CD14-positive monocyte (primary cell): ENCODE data around the gene ASCC1. TPM values are rescaled to one million over a fixed set of nuclear protein-coding genes. Genes with fewer than 3 reads are reported as not detected.

Experiments used
- DNase-seq, 3 donors: peaks; one replicate each; pipeline ENCODE4 v3.0.0-alpha.2; 2011 to 2022
- H2AFZ ChIP-seq: 2 replicates; pipeline ENCODE4 v1.6.0; 2012; ENCODE audit warnings: mild to moderate bottlenecking, low read depth, low read length, inconsistent platforms; ENCODE audit not compliant: insufficient read depth, poor library complexity, severe bottlenecking
- H3K27ac ChIP-seq, 2 donors: 1 replicate in 1 of 2; 2 replicates in 1 of 2; pipeline ENCODE4 v1.5.1; 2012 to 2013; ENCODE audit warnings: low read length in 2 of 2, control low read depth in 1 of 2, inconsistent platforms in 1 of 2, low read depth in 1 of 2, mild to moderate bottlenecking in 1 of 2
- H3K27me3 ChIP-seq, 2 donors: one replicate each; pipeline versions ENCODE4 v1.6.0 to v1.6.1; 2011 to 2013; ENCODE audit warnings: low read length in 2 of 2; ENCODE audit not compliant: control insufficient read depth in 2 of 2, insufficient read depth in 2 of 2
- H3K36me3 ChIP-seq, 2 donors: replicated peaks in 1 of 2; 1 replicate in 1 of 2; 2 replicates in 1 of 2; pipeline versions ENCODE4 v1.5.1 to v1.6.1; 2012 to 2013; ENCODE audit warnings: low read length in 2 of 2, control low read depth in 1 of 2, inconsistent platforms in 1 of 2, mild to moderate bottlenecking in 1 of 2; ENCODE audit not compliant: insufficient read depth in 2 of 2, control insufficient read depth in 1 of 2
- H3K4me1 ChIP-seq, 2 donors: 1 replicate in 1 of 2; 2 replicates in 1 of 2; pipeline versions ENCODE4 v1.5.1 to v1.6.1; 2012 to 2013; ENCODE audit warnings: low read length in 2 of 2, control low read depth in 1 of 2, inconsistent platforms in 1 of 2, mild to moderate bottlenecking in 1 of 2, moderate library complexity in 1 of 2; ENCODE audit not compliant: insufficient read depth in 2 of 2, control insufficient read depth in 1 of 2
- H3K4me2 ChIP-seq: replicated peaks from 2 replicates; pipeline ENCODE3; 2012; ENCODE audit warnings: low read length, moderate library complexity, mild to moderate bottlenecking; ENCODE audit not compliant: poor library complexity, severe bottlenecking; ENCODE audit errors: extremely low read depth
- H3K4me3 ChIP-seq, 3 experiments: fragments of 200-600 bp in 1 of 3; sonication (generic) in 1 of 3; replicated peaks in 1 of 3; 1 replicate in 2 of 3; 2 replicates in 1 of 3; pipeline ENCODE4 v1.5.1; 2011 to 2013; ENCODE audit warnings: low read length in 3 of 3, mild to moderate bottlenecking in 3 of 3, control low read depth in 2 of 3, low read depth in 2 of 3, inconsistent platforms in 1 of 3, moderate library complexity in 1 of 3
- H3K79me2 ChIP-seq: 2 replicates; pipeline ENCODE4 v1.6.0; 2012; ENCODE audit warnings: mild to moderate bottlenecking, control low read depth, inconsistent platforms, low read length, moderate library complexity; ENCODE audit not compliant: insufficient read depth
- H3K9ac ChIP-seq: 2 replicates; pipeline ENCODE4 v1.6.0; 2017; ENCODE audit warnings: low read length, mild to moderate bottlenecking; ENCODE audit not compliant: insufficient read depth, poor library complexity, severe bottlenecking
- H3K9me3 ChIP-seq, 2 donors: replicated peaks in 1 of 2; 1 replicate in 1 of 2; 2 replicates in 1 of 2; pipeline versions ENCODE4 v1.5.1 to v1.6.1; 2012 to 2013; ENCODE audit warnings: low read length in 2 of 2, control low read depth in 1 of 2; ENCODE audit not compliant: control insufficient read depth in 1 of 2, insufficient read depth in 1 of 2
- H4K20me1 ChIP-seq: 2 replicates; pipeline ENCODE4 v1.6.0; 2012; ENCODE audit warnings: mild to moderate bottlenecking, low read length, control low read depth, moderate library complexity; ENCODE audit not compliant: insufficient read depth
- H3K27ac Mint-ChIP-seq, 7 donors: one replicate each; pipeline ENCODE4 v1.8.0; 2020; ENCODE audit warnings: mild to moderate bottlenecking in 7 of 7, mixed read lengths in 7 of 7, moderate library complexity in 6 of 7, inconsistent platforms in 2 of 7
- H3K27me3 Mint-ChIP-seq, 3 donors: one replicate each; pipeline ENCODE4 v1.8.0; 2021 to 2022; ENCODE audit warnings: low read depth in 3 of 3, mild to moderate bottlenecking in 3 of 3, mixed read lengths in 3 of 3, moderate library complexity in 3 of 3, inconsistent platforms in 1 of 3
- H3K36me3 Mint-ChIP-seq, 2 donors: one replicate each; pipeline ENCODE4 v1.8.0; 2020; ENCODE audit warnings: mixed read lengths in 2 of 2, inconsistent platforms in 1 of 2, mild to moderate bottlenecking in 1 of 2
- H3K4me1 Mint-ChIP-seq: one replicate; pipeline ENCODE4 v1.8.0; 2020; ENCODE audit warnings: mild to moderate bottlenecking, mixed read lengths
- H3K4me3 Mint-ChIP-seq, 2 donors: one replicate each; pipeline ENCODE4 v1.8.0; 2020; ENCODE audit warnings: mild to moderate bottlenecking in 2 of 2, mixed read lengths in 2 of 2, moderate library complexity in 1 of 2
- H3K9me3 Mint-ChIP-seq, 7 donors: one replicate each; pipeline ENCODE4 v1.8.0; 2020 to 2022; ENCODE audit warnings: mixed read lengths in 7 of 7, mild to moderate bottlenecking in 6 of 7, moderate library complexity in 6 of 7, inconsistent platforms in 2 of 7
- WGBS: methylation state at CpG from one replicate; pipeline ENCODE4 v1.1.5; 2013; ENCODE audit warnings: missing lambda C conversion rate; ENCODE audit not compliant: insufficient coverage; 5-methylcytosine and 5-hydroxymethylcytosine counted together
- intact Hi-C, 2 donors: fragments of 100-400 bp; cut with micrococcal nuclease; formaldehyde crosslinking; loops; one replicate each; pipeline versions ENCODE4 v1.15.0 to v1.15.1; 2023
- polyA plus RNA-seq, 3 donors: library from polyadenylated mRNA; depleted of rRNA in 1 of 3; unstranded in 2 of 3; stranded (reverse) in 1 of 3; fragments of 300-500 nt in 2 of 3; fragments of >200 nt in 1 of 3; fragmentation: Illumina TruSeq in 2 of 3; gene quantifications; 1 replicate in 2 of 3; 2 replicates in 1 of 3; pipeline ENCODE4 v1.2.3, GENCODE V29; 2012 to 2021
- TF ChIP-seq, protein P1 (sequence below): fragments of 200-600 bp; IDR thresholded peaks from one replicate; pipeline ENCODE4 v1.8.0; 2022; ENCODE audit warnings: antibody characterized with exemption, mild to moderate bottlenecking

Gene ASCC1
- polyA plus RNA-seq, 3 donors, result 8.2 to 20.9 (median 17.9) TPM

- Histone ChIP-seq H4K20me1 (no peaks in the 10 kb centered on the region), H3K4me1 (no peaks in the 10 kb centered on the region), H3K9ac (no peak overlapping the region), H2AFZ (no peak overlapping the region), H3K9me3 (peaks cover 0 to 4% of the 10 kb centered on the region in 2 donors), H3K27ac (no peak overlapping the region), H3K4me3 (no peak overlapping the region), H3K79me2 (no peaks in the 10 kb centered on the region), H3K4me2 (no peak overlapping the region), H3K36me3 (no peaks in the 10 kb centered on the region), H3K27me3 (no peaks in the 10 kb centered on the region)
- Mint-ChIP-seq H3K4me3 (no peak overlapping the region), H3K27me3 (peaks cover 4 to 8% (median 5%) of the 10 kb centered on the region in 3 donors), H3K9me3 (peaks cover 0 to 7% (median 5%) of the 10 kb centered on the region in 7 donors), H3K4me1 (no peaks in the 10 kb centered on the region), H3K36me3 (no peaks in the 10 kb centered on the region), H3K27ac (no peak overlapping the region)
- DNase-seq, result no peak
- TF ChIP-seq, protein P1, sequence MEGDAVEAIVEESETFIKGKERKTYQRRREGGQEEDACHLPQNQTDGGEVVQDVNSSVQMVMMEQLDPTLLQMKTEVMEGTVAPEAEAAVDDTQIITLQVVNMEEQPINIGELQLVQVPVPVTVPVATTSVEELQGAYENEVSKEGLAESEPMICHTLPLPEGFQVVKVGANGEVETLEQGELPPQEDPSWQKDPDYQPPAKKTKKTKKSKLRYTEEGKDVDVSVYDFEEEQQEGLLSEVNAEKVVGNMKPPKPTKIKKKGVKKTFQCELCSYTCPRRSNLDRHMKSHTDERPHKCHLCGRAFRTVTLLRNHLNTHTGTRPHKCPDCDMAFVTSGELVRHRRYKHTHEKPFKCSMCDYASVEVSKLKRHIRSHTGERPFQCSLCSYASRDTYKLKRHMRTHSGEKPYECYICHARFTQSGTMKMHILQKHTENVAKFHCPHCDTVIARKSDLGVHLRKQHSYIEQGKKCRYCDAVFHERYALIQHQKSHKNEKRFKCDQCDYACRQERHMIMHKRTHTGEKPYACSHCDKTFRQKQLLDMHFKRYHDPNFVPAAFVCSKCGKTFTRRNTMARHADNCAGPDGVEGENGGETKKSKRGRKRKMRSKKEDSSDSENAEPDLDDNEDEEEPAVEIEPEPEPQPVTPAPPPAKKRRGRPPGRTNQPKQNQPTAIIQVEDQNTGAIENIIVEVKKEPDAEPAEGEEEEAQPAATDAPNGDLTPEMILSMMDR, result no peak
- intact Hi-C loops, result no loop called here
- 93% methylated on average over 5 of the region's 5 CpGs for WGBS
These were observed 144.0 kb downstream of the ASCC1 start for GRCh38 chr10:72072046-72072445.

- no peak overlapping the region for H3K27ac ChIP-seq
- H3K9me3 ChIP-seq, result peaks cover 0 to 4% of the 10 kb centered on the region in 2 donors
- Mint-ChIP-seq H3K9me3 (peaks cover 0 to 7% (median 5%) of the 10 kb centered on the region in 7 donors), H3K27me3 (peaks cover 0 to 1% (median 0%) of the 10 kb centered on the region in 3 donors), H3K4me3 (no peak overlapping the region), H3K4me1 (no peaks in the 10 kb centered on the region), H3K36me3 (no peaks in the 10 kb centered on the region), H3K27ac (no peak overlapping the region)
- DNase-seq, result no peak
- WGBS, result 52% methylated on average over 5 of the region's 7 CpGs
- intact Hi-C loops, result no loop called here
- H3K27me3 ChIP-seq, result no peaks in the 10 kb centered on the region
- no peaks in the 10 kb centered on the region for H3K36me3 ChIP-seq
- no peaks in the 10 kb centered on the region for H3K79me2 ChIP-seq
- no peak overlapping the region for H3K4me2 ChIP-seq
- H3K9ac ChIP-seq, result no peak overlapping the region
- no peak overlapping the region for H2AFZ ChIP-seq
- TF ChIP-seq, protein P1, result no peak
- H3K4me3 ChIP-seq, result no peak overlapping the region
- no peaks in the 10 kb centered on the region for H4K20me1 ChIP-seq
- no peaks in the 10 kb centered on the region for H3K4me1 ChIP-seq
These were observed 146.1 kb downstream of the ASCC1 start for GRCh38 chr10:72069751-72070526.
